Lung (tissue), 12 donors: ENCODE measurements around the gene DZANK1. TPM values are rescaled to one million over a fixed set of nuclear protein-coding genes. Genes with fewer than 3 reads are reported as not detected.
A peak's percentile ranks its signal among the peaks of the same experiment; 100 is the strongest.

Experiments used
- ATAC-seq: fragments of 200-7000 bp; cut with Tn5 transposase; one replicate; pipeline ENCODE4 v1.9.1; 2020; ENCODE audit warnings: moderate number of reproducible peaks; ENCODE audit not compliant: insufficient read depth, low FRiP score
- DNase-seq, 3 donors: peaks; one replicate each; pipeline ENCODE4 v3.0.0-alpha.2; 2013 to 2017
- H3K27ac ChIP-seq, 2 donors: one replicate each; pipeline ENCODE4 v1.5.1; 2013; ENCODE audit warnings: mild to moderate bottlenecking in 2 of 2, moderate library complexity in 2 of 2, control low read depth in 1 of 2, inconsistent platforms in 1 of 2, low read depth in 1 of 2, low read length in 1 of 2
- H3K27me3 ChIP-seq, 3 donors: one replicate each; pipeline ENCODE4 v1.5.1; 2013; ENCODE audit warnings: low read length in 2 of 3; ENCODE audit not compliant: control insufficient read depth in 3 of 3, insufficient read depth in 3 of 3
- H3K36me3 ChIP-seq, 4 donors: one replicate each; pipeline ENCODE4 v1.5.1; 2013; ENCODE audit warnings: low read length in 4 of 4, mild to moderate bottlenecking in 1 of 4, moderate library complexity in 1 of 4; ENCODE audit not compliant: control insufficient read depth in 4 of 4, insufficient read depth in 4 of 4
- H3K4me1 ChIP-seq, 5 donors: one replicate each; pipeline ENCODE4 v1.5.1; 2013; ENCODE audit warnings: low read length in 5 of 5, mild to moderate bottlenecking in 2 of 5, moderate library complexity in 1 of 5; ENCODE audit not compliant: control insufficient read depth in 5 of 5, insufficient read depth in 5 of 5
- H3K4me3 ChIP-seq: one replicate; pipeline ENCODE4 v1.5.1; 2013; ENCODE audit warnings: mild to moderate bottlenecking, control low read depth, moderate library complexity
- H3K9ac ChIP-seq, 2 donors: one replicate each; pipeline ENCODE4 v1.5.1; 2013; ENCODE audit warnings: low read length in 2 of 2, control low read depth in 1 of 2; ENCODE audit not compliant: insufficient read depth in 1 of 2
- H3K9me3 ChIP-seq, 4 donors: one replicate each; pipeline ENCODE4 v1.5.1; 2013; ENCODE audit warnings: low read length in 3 of 4, mild to moderate bottlenecking in 1 of 4, moderate library complexity in 1 of 4; ENCODE audit not compliant: control insufficient read depth in 4 of 4, insufficient read depth in 3 of 4
- whole genome bisulfite sequencing, 2 donors: extraction: QIAGEN DNeasy Blood & Tissue Kit; methylation state at CpG; one replicate each; pipeline ENCODE4 v1.1.7; 2013; 5-methylcytosine and 5-hydroxymethylcytosine counted together
- polyA plus RNA-seq, 2 donors: library from polyadenylated mRNA; stranded (reverse); fragments of 200-250 nt; gene quantifications; one replicate each; pipeline ENCODE4 v1.2.1, GENCODE V29; 2013
- total RNA-seq, 2 donors: library from RNA; depleted of rRNA in 1 of 2; stranded (reverse); fragments of >200 nt in 1 of 2; gene quantifications; one replicate each; pipeline ENCODE4 v1.2.1, GENCODE V29; 2014 to 2021
- TF ChIP-seq, protein P1 (sequence below): IDR thresholded peaks from 2 replicates; pipeline ENCODE4 v1.5.1; 2012; ENCODE audit warnings: mild to moderate bottlenecking; ENCODE audit errors: control extremely low read depth, extremely low read depth
- donor health status: control.
- donor health status: control.
- donor health status: Bipolar disorder and iron deficiency.
- donor health status: healthy.
- donor health status: DM: yes; HTN: yes; CAD: no.

Gene DZANK1
- total and polyA plus RNA-seq, 4 donors, result 1.8 to 7.6 (median 4.7) TPM

DNA sequence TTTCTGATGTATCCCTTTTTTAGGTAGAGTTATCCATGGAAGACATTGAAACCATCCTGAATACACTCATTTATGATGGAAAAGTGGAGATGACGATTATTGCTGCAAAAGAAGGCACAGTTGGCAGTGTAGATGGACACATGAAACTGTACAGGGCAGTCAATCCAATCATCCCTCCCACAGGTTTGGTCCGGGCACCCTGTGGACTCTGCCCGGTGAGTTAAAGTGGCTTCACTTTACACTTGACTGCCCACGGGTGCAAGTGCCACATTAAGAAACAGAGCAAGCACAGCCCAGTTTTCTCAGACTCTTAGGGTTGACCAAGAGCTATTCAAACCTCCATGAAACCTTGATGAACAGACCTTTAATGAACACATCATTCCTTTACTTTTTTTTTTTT lies 14.8 kb upstream of the DZANK1 start:
- H3K9me3 ChIP-seq, result no peaks in the 10 kb centered on the region
- no peak overlapping the region for H3K9ac ChIP-seq
- WGBS, 2 donors, result 91 to 93% methylated on average over 4 of the region's 4 CpGs
- H3K27me3 ChIP-seq, result no peaks in the 10 kb centered on the region
- DNase-seq (no peak), ATAC-seq (no peak)
- H3K4me3 ChIP-seq, result no peak overlapping the region
- H3K4me1 ChIP-seq, result no peaks in the 10 kb centered on the region
- TF ChIP-seq, protein P1, sequence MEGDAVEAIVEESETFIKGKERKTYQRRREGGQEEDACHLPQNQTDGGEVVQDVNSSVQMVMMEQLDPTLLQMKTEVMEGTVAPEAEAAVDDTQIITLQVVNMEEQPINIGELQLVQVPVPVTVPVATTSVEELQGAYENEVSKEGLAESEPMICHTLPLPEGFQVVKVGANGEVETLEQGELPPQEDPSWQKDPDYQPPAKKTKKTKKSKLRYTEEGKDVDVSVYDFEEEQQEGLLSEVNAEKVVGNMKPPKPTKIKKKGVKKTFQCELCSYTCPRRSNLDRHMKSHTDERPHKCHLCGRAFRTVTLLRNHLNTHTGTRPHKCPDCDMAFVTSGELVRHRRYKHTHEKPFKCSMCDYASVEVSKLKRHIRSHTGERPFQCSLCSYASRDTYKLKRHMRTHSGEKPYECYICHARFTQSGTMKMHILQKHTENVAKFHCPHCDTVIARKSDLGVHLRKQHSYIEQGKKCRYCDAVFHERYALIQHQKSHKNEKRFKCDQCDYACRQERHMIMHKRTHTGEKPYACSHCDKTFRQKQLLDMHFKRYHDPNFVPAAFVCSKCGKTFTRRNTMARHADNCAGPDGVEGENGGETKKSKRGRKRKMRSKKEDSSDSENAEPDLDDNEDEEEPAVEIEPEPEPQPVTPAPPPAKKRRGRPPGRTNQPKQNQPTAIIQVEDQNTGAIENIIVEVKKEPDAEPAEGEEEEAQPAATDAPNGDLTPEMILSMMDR, result no peak
- H3K27ac ChIP-seq, result no peak overlapping the region
- H3K36me3 ChIP-seq, result peaks cover 16 to 37% (median 25%) of the 10 kb centered on the region in 4 donors

DNA sequence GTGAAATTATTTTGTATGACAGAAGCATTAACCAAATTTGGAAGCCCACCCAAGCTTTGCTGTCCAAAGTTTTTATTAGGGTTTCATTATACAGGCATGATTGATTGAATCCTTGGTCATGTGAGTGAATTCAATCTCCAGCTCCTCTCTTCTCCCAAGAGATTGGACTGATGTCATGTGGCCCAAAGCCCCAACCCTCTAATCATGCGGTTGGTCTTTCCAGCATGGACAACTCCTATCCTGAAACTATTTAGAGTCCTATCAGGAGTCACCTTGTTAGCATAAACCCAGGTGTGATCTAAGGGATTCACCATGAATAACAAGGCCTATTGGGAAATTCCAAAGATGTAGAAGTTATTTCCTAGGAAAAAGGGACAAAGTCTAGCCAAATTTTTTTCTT lies 11.0 kb upstream of the DZANK1 start:
- ATAC-seq (no peak), DNase-seq (no peak)
- no peak overlapping the region for H3K4me3 ChIP-seq
- no peaks in the 10 kb centered on the region for H3K27me3 ChIP-seq
- H3K27ac ChIP-seq, result no peak overlapping the region
- H3K4me1 ChIP-seq, result no peaks in the 10 kb centered on the region
- no peak overlapping the region for H3K9ac ChIP-seq
- TF ChIP-seq, protein P1, result no peak
- WGBS, 2 donors, result 84 to 96% methylated on average over 1 of the region's 1 CpG
- H3K9me3 ChIP-seq, result no peaks in the 10 kb centered on the region
- H3K36me3 ChIP-seq, result peaks cover 5 to 51% (median 24%) of the 10 kb centered on the region in 4 donors

DNA sequence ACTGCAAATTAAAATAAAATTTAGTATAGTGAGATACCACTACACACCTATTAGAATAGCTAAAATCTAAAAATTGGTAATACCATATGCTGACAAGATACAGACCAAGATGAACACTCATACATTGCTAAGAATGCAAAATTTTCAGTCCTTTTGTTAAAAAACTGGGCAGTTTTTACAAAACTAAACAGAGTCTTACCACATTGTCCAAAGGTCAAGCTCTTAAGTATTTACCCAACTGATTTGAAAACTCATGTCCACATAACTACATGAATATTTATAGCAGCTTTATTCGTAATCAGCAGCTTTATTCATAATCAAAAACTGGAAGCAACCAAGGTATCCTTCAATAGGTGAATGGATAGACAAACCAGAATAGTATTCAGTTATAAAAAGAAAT lies 10.4 kb upstream of the DZANK1 start:
- Histone ChIP-seq H3K27me3 (no peaks in the 10 kb centered on the region), H3K4me1 (no peaks in the 10 kb centered on the region), H3K27ac (no peak overlapping the region), H3K4me3 (no peak overlapping the region), H3K36me3 (peaks cover 5 to 45% (median 19%) of the 10 kb centered on the region in 4 donors), H3K9me3 (no peaks in the 10 kb centered on the region), H3K9ac (no peak overlapping the region)
- TF ChIP-seq, protein P1, result no peak
- ATAC-seq, result no peak
- WGBS, 2 donors, result 96 to 98% methylated on average over 1 of the region's 1 CpG
- no peak for DNase-seq

DNA sequence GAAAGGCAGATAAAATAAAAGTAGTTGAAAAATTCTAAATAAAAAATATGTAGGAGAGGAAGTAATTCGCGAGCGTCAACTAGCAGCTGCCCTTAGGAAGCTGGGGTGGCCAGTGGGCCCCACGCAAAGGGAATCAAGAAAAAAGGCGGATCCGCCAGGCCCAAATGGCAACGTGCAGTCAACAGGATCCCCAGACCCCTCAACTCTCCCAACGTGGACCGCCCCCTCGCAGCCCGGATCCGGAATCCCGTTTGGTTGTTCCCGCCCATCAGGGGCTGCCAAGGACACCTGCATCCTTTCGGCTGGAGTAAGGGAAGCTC lies 296 bp downstream of the DZANK1 start:
- peak; percentile 53 for ATAC-seq
- Histone ChIP-seq H3K27ac (peak overlapping the region in 1 of 2 donors; percentile 32), H3K9me3 (no peaks in the 10 kb centered on the region), H3K4me1 (peaks cover 0 to 21% (median 5%) of the 10 kb centered on the region in 5 donors), H3K36me3 (peaks cover 4 to 12% (median 9%) of the 10 kb centered on the region in 4 donors), H3K9ac (peak overlapping the region in 1 of 2 donors; percentile 75), H3K4me3 (peak overlapping the region; percentile 67), H3K27me3 (no peaks in the 10 kb centered on the region)
- DNase-seq, result peak in 1 of 3 donors; percentile 93
- TF ChIP-seq, protein P1, result no peak
- WGBS, 2 donors, result 0% methylated on average over 15 of the region's 15 CpGs
